HL-60/S4 (cell line): ENCODE results near the gene CBY1.

Experiments used
- in situ Hi-C: fragments of 300-500 bp; cut with MboI; formaldehyde crosslinking; loops from 2 replicates; pipeline ENCODE4 v1.14.3; 2022; ENCODE audit warnings: low sequenced_read_pairs

CBY1 gene

GRCh38 chr22:38645430-38645829 lies 11.0 kb upstream of the CBY1 start:
- in situ Hi-C loops = no loop called here

GRCh38 chr22:38649841-38650522 lies 6.5 kb upstream of the CBY1 start:
- in situ Hi-C loops = no loop called here

DNA sequence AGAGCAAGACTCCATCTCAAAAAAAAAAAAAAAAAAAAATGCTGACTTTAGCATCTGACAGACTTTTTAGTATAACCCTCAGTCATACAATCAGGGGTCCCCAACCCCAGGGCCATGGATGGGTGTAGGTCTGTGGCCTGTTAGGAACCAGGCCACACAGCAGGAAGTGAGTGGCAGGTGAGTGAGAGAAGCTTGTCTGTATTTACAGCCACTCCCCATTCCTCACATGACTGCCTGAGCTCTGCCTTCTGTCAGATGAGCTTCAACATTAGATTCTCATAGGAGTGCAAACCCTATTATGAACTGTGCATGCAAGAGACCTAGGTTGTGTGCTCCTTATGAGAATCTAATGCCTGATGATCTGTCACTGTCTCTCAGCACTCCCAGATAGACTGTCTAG lies 3.6 kb upstream of the CBY1 start:
- in situ Hi-C loops = no loop called here

GRCh38 chr22:38653741-38654140 lies 2.7 kb upstream of the CBY1 start:
- in situ Hi-C loops = no loop called here

DNA sequence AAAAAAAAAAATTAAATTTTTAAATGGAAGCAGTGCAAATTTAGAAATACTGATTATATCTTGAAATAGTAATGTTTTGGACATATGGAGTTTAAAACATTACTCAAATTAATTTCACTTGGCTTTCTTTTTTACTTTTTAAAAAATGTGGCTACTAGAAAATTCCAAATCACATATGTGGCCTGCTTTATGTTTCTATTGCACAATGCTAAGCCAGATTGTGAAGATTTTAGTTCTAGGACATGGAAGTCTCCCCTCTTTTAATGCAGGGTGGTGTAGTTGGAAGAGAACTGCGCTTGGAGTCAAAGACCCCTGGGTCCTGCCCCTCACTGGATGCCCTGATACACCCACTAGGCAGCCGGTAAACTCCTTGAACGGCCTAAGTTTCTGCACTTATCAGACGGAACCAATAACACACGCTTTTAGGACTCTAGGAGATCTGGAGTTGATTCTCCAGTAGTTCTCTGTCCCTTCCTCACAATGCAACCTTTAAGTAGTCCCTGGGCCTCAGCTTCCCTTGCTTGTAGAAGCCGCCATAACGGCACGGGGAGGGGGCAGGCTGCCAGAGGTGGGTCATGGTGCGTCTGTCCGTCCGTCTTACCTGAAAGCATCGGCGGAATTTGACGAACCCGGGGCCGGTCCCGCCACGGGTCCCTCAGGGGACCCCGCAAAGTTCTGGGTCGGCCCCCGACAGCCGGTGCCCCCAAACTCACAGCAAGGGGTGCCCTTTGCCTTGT lies 751 bp upstream of the CBY1 start:
- in situ Hi-C loops = no loop called here

DNA sequence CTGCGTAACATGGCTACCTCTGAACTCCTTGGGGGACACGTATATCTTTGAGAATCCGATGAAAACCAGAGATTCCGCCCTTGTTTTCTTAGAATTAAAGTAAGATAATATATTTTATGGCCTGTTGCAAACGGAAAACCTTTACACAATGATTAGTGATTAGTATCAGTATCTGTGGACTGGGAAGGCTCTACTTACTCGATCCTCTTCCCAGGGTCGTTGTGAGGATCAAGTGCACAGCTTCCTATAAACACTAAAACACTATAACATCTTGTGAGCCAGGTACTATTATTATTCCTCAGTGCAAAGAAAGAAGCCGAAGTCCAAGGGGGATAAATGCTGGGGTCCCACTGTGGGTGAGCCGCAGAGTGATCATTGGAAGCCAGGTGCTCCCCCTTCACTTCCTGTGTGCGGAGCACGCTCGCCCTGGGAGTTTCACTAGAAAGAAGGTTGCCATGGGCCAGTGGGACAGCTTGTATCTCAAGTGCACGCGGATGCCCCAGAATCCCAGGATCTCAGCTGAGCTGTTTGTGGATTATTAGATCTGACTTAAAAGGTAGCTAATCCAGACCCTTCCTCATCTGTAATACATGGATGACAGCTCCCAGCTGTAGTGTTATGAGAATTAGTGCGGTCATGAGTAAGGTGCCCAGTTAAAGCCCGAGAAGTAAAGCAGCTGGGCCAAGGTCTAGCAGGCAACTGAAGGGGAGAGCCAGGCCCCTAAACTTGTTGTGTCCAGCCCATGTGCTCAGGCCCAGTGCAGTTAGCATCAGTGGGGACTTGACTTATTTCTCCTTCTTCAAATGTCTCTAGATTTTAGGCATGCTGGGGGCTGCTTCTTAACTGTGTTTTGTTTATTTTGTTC lies 839 bp downstream of the CBY1 start:
- in situ Hi-C loops = no loop called here

GRCh38 chr22:38674888-38675287 lies 18.4 kb downstream of the CBY1 start:
- in situ Hi-C loops = no loop called here

- in situ Hi-C loops = no loop called here
Observed at GRCh38 chr22:38675833-38676232, 19.4 kb downstream of the CBY1 start.

GRCh38 chr22:38681582-38682335 lies 25.3 kb downstream of the CBY1 start, which contains the start of gene TOMM22:
TOMM22 (plus strand) TSS chr22:38681957; CDS start chr22:38681979, 22 bp downstream.
- in situ Hi-C loops = no loop called here

- in situ Hi-C loops = no loop called here
Observed at GRCh38 chr22:38684895-38685294, 28.5 kb downstream of the CBY1 start.

GRCh38 chr22:38685761-38686160 lies 29.3 kb downstream of the CBY1 start:
- in situ Hi-C loops = no loop called here

GRCh38 chr22:38689651-38690050 lies 33.2 kb downstream of the CBY1 start:
- in situ Hi-C loops = no loop called here

DNA sequence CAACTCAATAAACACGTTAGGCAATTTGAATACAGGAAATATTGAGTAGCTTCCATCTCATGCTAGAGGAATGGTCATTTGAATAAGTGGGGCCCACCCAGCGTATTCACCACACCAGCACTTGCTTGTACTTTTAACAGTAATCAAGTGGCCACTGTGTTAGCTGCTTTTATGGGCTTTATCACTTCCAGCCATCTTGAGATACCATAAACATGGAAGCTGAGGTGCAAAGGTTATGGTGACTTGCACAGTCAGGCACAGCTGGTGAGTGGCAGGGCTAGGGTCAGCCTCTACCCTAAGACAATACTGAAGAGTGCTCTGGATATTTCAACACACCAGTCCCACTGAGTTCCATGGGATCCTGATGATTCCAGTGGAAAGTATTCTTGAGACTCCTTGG lies 37.6 kb downstream of the CBY1 start:
- in situ Hi-C loops = no loop called here

DNA sequence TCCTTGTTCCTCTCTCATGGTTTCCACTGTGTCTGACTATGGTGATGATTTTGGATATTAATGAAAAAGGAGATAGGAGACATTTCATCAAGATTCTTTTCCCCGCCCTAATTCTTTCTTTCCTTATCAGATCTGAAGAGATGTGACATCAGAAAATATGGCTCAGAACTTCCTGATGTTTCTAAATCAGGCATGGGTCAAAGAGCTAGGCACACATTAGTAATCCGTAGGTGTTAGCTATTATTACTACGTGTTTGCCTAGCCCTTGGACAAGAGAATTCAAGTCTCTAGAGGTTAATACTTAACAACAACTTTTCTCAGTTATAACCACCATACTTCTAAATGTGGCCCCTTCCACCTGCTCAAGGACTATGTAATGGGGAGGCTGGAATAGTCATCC lies 38.5 kb downstream of the CBY1 start:
- in situ Hi-C loops = no loop called here

- in situ Hi-C loops = no loop called here
Observed at GRCh38 chr22:38696606-38697424, 40.4 kb downstream of the CBY1 start.

GRCh38 chr22:38697425-38698089 lies 41.1 kb downstream of the CBY1 start:
- in situ Hi-C loops = no loop called here

GRCh38 chr22:38698407-38699094 lies 42.1 kb downstream of the CBY1 start:
- in situ Hi-C loops = no loop called here

- in situ Hi-C loops = no loop called here
Observed at GRCh38 chr22:38699143-38699542, 42.7 kb downstream of the CBY1 start.

DNA sequence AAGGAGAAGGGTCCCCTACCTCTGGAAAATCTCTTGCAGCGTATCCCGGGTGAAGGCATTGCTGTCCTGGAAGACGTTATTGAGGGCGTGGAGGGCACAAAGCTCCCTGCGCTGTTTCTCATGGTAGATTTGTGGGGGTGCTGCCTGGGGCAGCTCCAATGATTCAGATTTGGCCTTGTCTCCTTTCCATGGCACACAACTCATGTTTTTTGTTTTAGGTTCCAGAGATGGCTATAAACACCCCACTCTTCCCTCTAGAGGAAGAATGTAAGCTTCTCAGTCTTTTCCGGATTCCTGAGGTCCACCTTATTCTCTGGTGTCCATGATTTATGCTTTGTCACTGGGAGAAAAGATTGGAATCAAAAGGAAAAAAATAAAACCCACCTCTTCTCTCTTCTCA lies 43.3 kb downstream of the CBY1 start:
- in situ Hi-C loops = no loop called here
